HCT116 (cell line): ENCODE measurements around the gene DMD. TPM values are rescaled to one million over a fixed set of nuclear protein-coding genes. Genes with fewer than 3 reads are reported as not detected.

ENCODE experiments used
- ATAC-seq: fragments of 200-7000 bp; cut with Tn5 transposase; 2 replicates; pipeline ENCODE4 v1.9.1; 2020; ENCODE audit warnings: mild to moderate bottlenecking, moderate library complexity
- BruUV-seq: library from RNA; stranded (reverse); fragments of 400-500 nt; replicated peaks from 2 replicates; lab custom pipeline; 2021; lab: Mats Ljungman, UMichigan
- CTCF ChIA-PET: fragments of 300-600 bp; sonication (Branson Sonifier 250); formaldehyde crosslinking; loops from one replicate; lab custom pipeline; 2021; ENCODE audit warnings: antibody characterized with exemption; lab: Charles Lee
- POLR2A ChIA-PET: fragments of 300-600, 350-600 bp; sonication (Branson Sonifier 250); formaldehyde crosslinking; loops from one replicate; lab custom pipeline; 2021; ENCODE audit warnings: antibody characterized with exemption; lab: Charles Lee
- RAD21 ChIA-PET, 2 experiments: fragments of 300-600 bp; sonication (Branson Sonifier 250); formaldehyde crosslinking; loops; one replicate each; lab custom pipeline; 2023; ENCODE audit warnings: low total read pairs in 2 of 2; ENCODE audit not compliant: uncharacterized antibody in 2 of 2, unreplicated experiment in 2 of 2, low non-redundant PET in 1 of 2; lab: Charles Lee
- DNase-seq: peaks from one replicate; pipeline ENCODE4 v3.0.0-alpha.2; 2010; ENCODE audit warnings: low read depth, low spot score
- H2AFZ ChIP-seq: fragments of 200-600 bp; shearing (Covaris generic), sonication (generic); 2 replicates; pipeline ENCODE4 v1.6.1; 2017; ENCODE audit warnings: low read depth, mixed run types, mixed read lengths, antibody characterized with exemption, low read length; ENCODE audit not compliant: poor library complexity, severe bottlenecking
- H3K27ac ChIP-seq: 2 replicates; pipeline ENCODE4 v1.5.1; 2012; ENCODE audit warnings: low read depth, low read length
- H3K27me3 ChIP-seq: fragments of 200-600 bp; sonication (generic); 2 replicates; pipeline ENCODE4 v1.6.1; 2016; ENCODE audit warnings: mixed run types, low read length, mixed read lengths; ENCODE audit not compliant: insufficient read depth
- H3K36me3 ChIP-seq, 2 experiments: fragments of 200-500 bp in 1 of 2; fragments of 200-600 bp in 1 of 2; sonication (Bioruptor generic) in 1 of 2; sonication (generic) in 1 of 2; 2 replicates each; pipeline versions ENCODE4 v1.5.1 to v1.6.1; 2014 to 2016; ENCODE audit warnings: low read length in 2 of 2, inconsistent platforms in 1 of 2, mixed read lengths in 1 of 2, mixed run types in 1 of 2; ENCODE audit not compliant: insufficient read depth in 2 of 2, control insufficient read depth in 1 of 2
- H3K4me1 ChIP-seq, 2 experiments: fragments of 200-600 bp in 1 of 2; sonication (generic) in 1 of 2; 2 replicates each; pipeline versions ENCODE4 v1.5.1 to v1.6.1; 2012 to 2017; ENCODE audit warnings: low read length in 2 of 2, inconsistent platforms in 1 of 2, mild to moderate bottlenecking in 1 of 2, mixed read lengths in 1 of 2, mixed run types in 1 of 2, moderate library complexity in 1 of 2; ENCODE audit not compliant: insufficient read depth in 2 of 2, control insufficient read depth in 1 of 2
- H3K4me2 ChIP-seq: fragments of 200-600 bp; sonication (generic); 2 replicates; pipeline ENCODE4 v1.6.1; 2017; ENCODE audit warnings: mixed run types, low read length, mixed read lengths
- H3K4me3 ChIP-seq, 2 experiments: fragments of 200-600 bp in 1 of 2; sonication (generic) in 1 of 2; replicated peaks in 1 of 2; 2 replicates each; pipeline ENCODE4 v1.5.1; 2011 to 2016; ENCODE audit warnings: low read length in 2 of 2, control low read depth in 1 of 2, low read depth in 1 of 2, mild to moderate bottlenecking in 1 of 2, mixed read lengths in 1 of 2, mixed run types in 1 of 2
- H3K79me2 ChIP-seq: fragments of 200-600 bp; sonication (generic); 2 replicates; pipeline ENCODE4 v1.6.1; 2017; ENCODE audit warnings: mild to moderate bottlenecking, mixed run types, low read length, moderate library complexity, mixed read lengths; ENCODE audit not compliant: insufficient read depth
- H3K9ac ChIP-seq: fragments of 200-600 bp; sonication (generic); 2 replicates; pipeline ENCODE4 v1.6.1; 2016; ENCODE audit warnings: low read length, mixed read lengths
- H3K9me2 ChIP-seq: fragments of 200-600 bp; sonication (generic), shearing (Covaris generic); 2 replicates; pipeline ENCODE4 v1.6.1; 2017; ENCODE audit warnings: mixed run types, mild to moderate bottlenecking, moderate library complexity; ENCODE audit not compliant: insufficient read depth
- H3K9me3 ChIP-seq, 2 experiments: fragments of 200-500 bp in 1 of 2; fragments of 200-600 bp in 1 of 2; sonication (Bioruptor generic) in 1 of 2; sonication (generic) in 1 of 2; 2 replicates each; pipeline ENCODE4 v1.6.1; 2014 to 2017; ENCODE audit warnings: low read length in 2 of 2, mixed read lengths in 2 of 2, inconsistent platforms in 1 of 2, low read depth in 1 of 2, mild to moderate bottlenecking in 1 of 2, mixed run types in 1 of 2, moderate library complexity in 1 of 2; ENCODE audit not compliant: control insufficient read depth in 1 of 2, insufficient read depth in 1 of 2
- H4K20me1 ChIP-seq: fragments of 200-600 bp; sonication (generic), shearing (Covaris generic); 2 replicates; pipeline ENCODE4 v1.6.1; 2017; ENCODE audit warnings: mixed run types, mild to moderate bottlenecking, moderate library complexity; ENCODE audit not compliant: insufficient read depth
- CBX3 ChIP-seq: IDR thresholded peaks from 2 replicates; pipeline ENCODE4 v1.6.1; 2012; ENCODE audit warnings: low read depth
- CEBPB ChIP-seq: IDR thresholded peaks from 2 replicates; pipeline ENCODE4 v1.6.1; 2012; ENCODE audit warnings: low read depth
- CTCF ChIP-seq, 3 experiments: fragments of 200-600 bp in 1 of 3; sonication (generic) in 1 of 3; IDR thresholded peaks in 2 of 3; conservative IDR thresholded peaks in 1 of 3; 2 replicates each; pipeline ENCODE4 v1.5.1; 2012 to 2017; ENCODE audit warnings: low read depth in 2 of 3, low read length in 2 of 3, antibody characterized with exemption in 1 of 3, borderline replicate concordance in 1 of 3, control low read depth in 1 of 3, mild to moderate bottlenecking in 1 of 3, mixed read lengths in 1 of 3, mixed run types in 1 of 3, moderate library complexity in 1 of 3; ENCODE audit not compliant: insufficient read depth in 1 of 3
- EGR1 ChIP-seq: IDR thresholded peaks from 2 replicates; pipeline ENCODE4 v1.6.1; 2012; ENCODE audit warnings: low read depth
- ELF1 ChIP-seq: IDR thresholded peaks from 2 replicates; pipeline ENCODE4 v1.6.1; 2012; ENCODE audit warnings: low read depth, borderline replicate concordance
- EZH2 ChIP-seq: fragments of 200-600 bp; sonication (generic); IDR thresholded peaks from 2 replicates; pipeline ENCODE4 v1.6.1; 2017; ENCODE audit warnings: antibody characterized with exemption, mixed run types
- EZH2phosphoT487 ChIP-seq: fragments of 200-600 bp; IDR thresholded peaks from 2 replicates; pipeline ENCODE4 v1.6.1; 2018; ENCODE audit warnings: antibody characterized with exemption, borderline replicate concordance
- FOSL1 ChIP-seq: IDR thresholded peaks from 2 replicates; pipeline ENCODE4 v1.6.1; 2012; ENCODE audit warnings: low read depth
- JUND ChIP-seq: IDR thresholded peaks from 2 replicates; pipeline ENCODE4 v1.6.1; 2012
- POLR2A ChIP-seq: IDR thresholded peaks from 2 replicates; pipeline ENCODE4 v1.7.0; 2011; ENCODE audit warnings: borderline replicate concordance; ENCODE audit not compliant: insufficient read depth, insufficient read length; ENCODE audit errors: extremely low read depth
- POLR2AphosphoS5 ChIP-seq: IDR thresholded peaks from 2 replicates; pipeline ENCODE4 v1.6.1; 2011; ENCODE audit warnings: mild to moderate bottlenecking, low read depth, low read length, moderate library complexity
- RAD21 ChIP-seq: IDR thresholded peaks from 2 replicates; pipeline ENCODE4 v1.6.1; 2012; ENCODE audit warnings: low read depth, mild to moderate bottlenecking
- SIN3A ChIP-seq: IDR thresholded peaks from 2 replicates; pipeline ENCODE4 v1.6.1; 2012; ENCODE audit warnings: low read depth
- SP1 ChIP-seq: IDR thresholded peaks from 2 replicates; pipeline ENCODE4 v1.6.1; 2012; ENCODE audit warnings: low read depth
- TCF7L2 ChIP-seq: IDR thresholded peaks from 2 replicates; pipeline ENCODE4 v1.7.0; 2011; ENCODE audit warnings: borderline replicate concordance, inconsistent platforms; ENCODE audit not compliant: insufficient read depth, insufficient read length; ENCODE audit errors: extremely low read depth
- intact Hi-C: fragments of 100-400 bp; cut with micrococcal nuclease; formaldehyde crosslinking; loops from 2 replicates; pipeline ENCODE4 v1.10.0; 2022
- total RNA-seq: library from RNA; stranded (reverse); gene quantifications from one replicate; pipeline ENCODE4 v1.2.1, GENCODE V29; 2021; ENCODE audit not compliant: unreplicated experiment
- TF ChIP-seq, protein P1 (sequence below): IDR thresholded peaks from 2 replicates; pipeline ENCODE4 v1.6.1; 2011; ENCODE audit warnings: mild to moderate bottlenecking, low read length, moderate library complexity; ENCODE audit not compliant: insufficient replicate concordance; ENCODE audit errors: extremely low read depth

DMD gene
- total RNA-seq, 1 experiment from 2014 or later, result 0.05 TPM

DNA sequence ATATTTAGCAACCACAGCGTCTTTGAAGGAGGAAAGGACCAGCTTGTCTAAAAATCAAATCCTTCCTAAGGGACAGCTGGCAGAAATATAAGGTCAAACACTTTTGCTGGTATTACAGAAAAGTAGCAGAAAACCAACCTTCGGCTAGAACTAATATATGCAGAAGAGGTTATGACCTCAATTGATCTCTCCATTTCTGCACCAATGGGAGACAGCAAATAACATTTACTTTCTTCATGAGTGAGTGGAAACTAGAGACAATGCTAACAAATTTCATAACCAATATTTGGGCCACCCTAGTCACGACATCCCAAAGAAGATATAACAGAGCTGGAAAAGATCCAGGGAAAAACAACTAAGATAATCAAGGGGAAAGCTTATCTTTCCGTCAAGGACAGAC lies 1892.5 kb downstream of the DMD start:
- Histone ChIP-seq H4K20me1 (no peaks in the 10 kb centered on the region), H3K4me1 (no peaks in the 10 kb centered on the region), H3K9me2 (no peaks in the 10 kb centered on the region), H3K9me3 (no peaks in the 10 kb centered on the region), H3K4me3 (no peak overlapping the region), H2AFZ (no peak overlapping the region), H3K9ac (no peak overlapping the region), H3K27ac (no peak overlapping the region), H3K4me2 (no peak overlapping the region), H3K27me3 (no peaks in the 10 kb centered on the region), H3K79me2 (no peaks in the 10 kb centered on the region), H3K36me3 (no peaks in the 10 kb centered on the region)
- no TSS peak for BruUV-seq
- no peak for ATAC-seq
- CTCF ChIA-PET, result no interaction called here
- intact Hi-C loops, result no loop called here
- no peak for DNase-seq
- RAD21 ChIA-PET, result no interaction called here
- TF ChIP-seq RAD21, result no peak
- TF ChIP-seq ELF1, result no peak
- no peak for TF ChIP-seq CTCF (IDR thresholded peaks at IDR 0.05 in 2 of 3, conservative IDR thresholded peaks at IDR 0.05 in 1 of 3; ENCODE audit: borderline replicate concordance in 1 of 3, insufficient read depth in 1 of 3, low read depth in 2 of 3, low read length in 2 of 3)
- TF ChIP-seq JUND, result no peak
- TF ChIP-seq, protein P1, sequence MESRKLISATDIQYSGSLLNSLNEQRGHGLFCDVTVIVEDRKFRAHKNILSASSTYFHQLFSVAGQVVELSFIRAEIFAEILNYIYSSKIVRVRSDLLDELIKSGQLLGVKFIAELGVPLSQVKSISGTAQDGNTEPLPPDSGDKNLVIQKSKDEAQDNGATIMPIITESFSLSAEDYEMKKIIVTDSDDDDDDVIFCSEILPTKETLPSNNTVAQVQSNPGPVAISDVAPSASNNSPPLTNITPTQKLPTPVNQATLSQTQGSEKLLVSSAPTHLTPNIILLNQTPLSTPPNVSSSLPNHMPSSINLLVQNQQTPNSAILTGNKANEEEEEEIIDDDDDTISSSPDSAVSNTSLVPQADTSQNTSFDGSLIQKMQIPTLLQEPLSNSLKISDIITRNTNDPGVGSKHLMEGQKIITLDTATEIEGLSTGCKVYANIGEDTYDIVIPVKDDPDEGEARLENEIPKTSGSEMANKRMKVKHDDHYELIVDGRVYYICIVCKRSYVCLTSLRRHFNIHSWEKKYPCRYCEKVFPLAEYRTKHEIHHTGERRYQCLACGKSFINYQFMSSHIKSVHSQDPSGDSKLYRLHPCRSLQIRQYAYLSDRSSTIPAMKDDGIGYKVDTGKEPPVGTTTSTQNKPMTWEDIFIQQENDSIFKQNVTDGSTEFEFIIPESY, result no peak
- no peak for TF ChIP-seq CEBPB
- TF ChIP-seq TCF7L2, result no peak
- no peak for TF ChIP-seq SP1
- no peak for TF ChIP-seq POLR2AphosphoS5
- TF ChIP-seq SIN3A, result no peak
- no peak for TF ChIP-seq EGR1
- no peak for TF ChIP-seq CBX3
- no peak for TF ChIP-seq POLR2A
- TF ChIP-seq EZH2phosphoT487, result no peak
- no peak for TF ChIP-seq FOSL1
- TF ChIP-seq EZH2, result no peak
- POLR2A ChIA-PET, result no interaction called here
